HG03457 (cell line): ENCODE measurements around the gene BAIAP2.
"Not testable (repeated sequence)": the region's sequence is repeated elsewhere in the genome, so short reads cannot be mapped to it uniquely, and the experiment has no call there.

ENCODE experiments used
- ATAC-seq: cut with Tn5 transposase; IDR thresholded peaks from one replicate; pipeline ENCODE4 v1.9.1; 2021; ENCODE audit warnings: moderate number of reproducible peaks; ENCODE audit not compliant: unreplicated experiment

BAIAP2 gene

GRCh38 chr17:81153340-81153803 lies 118.4 kb downstream of the BAIAP2 start:
- ATAC-seq, result no peak

DNA sequence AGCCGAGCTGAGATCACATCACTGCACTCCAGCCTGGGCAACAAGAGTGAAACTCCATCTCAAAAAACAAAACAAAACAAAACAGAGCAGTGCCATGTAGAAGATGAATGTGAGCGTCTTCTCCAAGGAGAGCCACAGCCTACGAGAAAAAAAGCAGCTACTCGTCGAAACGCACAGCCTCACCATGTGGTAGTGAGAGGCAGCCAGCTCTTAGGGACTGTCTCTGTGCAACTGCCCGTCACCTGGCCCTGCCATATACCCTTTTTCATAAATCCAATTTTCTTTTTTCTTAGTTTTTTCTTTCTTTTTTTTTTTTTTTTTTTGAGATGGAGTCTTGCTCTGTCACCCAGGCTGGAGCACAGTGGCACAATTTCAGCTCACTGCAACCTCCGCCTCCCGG lies 119.1 kb downstream of the BAIAP2 start:
- ATAC-seq, result not testable (repeated sequence)

- ATAC-seq, result no peak
Observed at GRCh38 chr17:81154961-81155360, 120.0 kb downstream of the BAIAP2 start.

DNA sequence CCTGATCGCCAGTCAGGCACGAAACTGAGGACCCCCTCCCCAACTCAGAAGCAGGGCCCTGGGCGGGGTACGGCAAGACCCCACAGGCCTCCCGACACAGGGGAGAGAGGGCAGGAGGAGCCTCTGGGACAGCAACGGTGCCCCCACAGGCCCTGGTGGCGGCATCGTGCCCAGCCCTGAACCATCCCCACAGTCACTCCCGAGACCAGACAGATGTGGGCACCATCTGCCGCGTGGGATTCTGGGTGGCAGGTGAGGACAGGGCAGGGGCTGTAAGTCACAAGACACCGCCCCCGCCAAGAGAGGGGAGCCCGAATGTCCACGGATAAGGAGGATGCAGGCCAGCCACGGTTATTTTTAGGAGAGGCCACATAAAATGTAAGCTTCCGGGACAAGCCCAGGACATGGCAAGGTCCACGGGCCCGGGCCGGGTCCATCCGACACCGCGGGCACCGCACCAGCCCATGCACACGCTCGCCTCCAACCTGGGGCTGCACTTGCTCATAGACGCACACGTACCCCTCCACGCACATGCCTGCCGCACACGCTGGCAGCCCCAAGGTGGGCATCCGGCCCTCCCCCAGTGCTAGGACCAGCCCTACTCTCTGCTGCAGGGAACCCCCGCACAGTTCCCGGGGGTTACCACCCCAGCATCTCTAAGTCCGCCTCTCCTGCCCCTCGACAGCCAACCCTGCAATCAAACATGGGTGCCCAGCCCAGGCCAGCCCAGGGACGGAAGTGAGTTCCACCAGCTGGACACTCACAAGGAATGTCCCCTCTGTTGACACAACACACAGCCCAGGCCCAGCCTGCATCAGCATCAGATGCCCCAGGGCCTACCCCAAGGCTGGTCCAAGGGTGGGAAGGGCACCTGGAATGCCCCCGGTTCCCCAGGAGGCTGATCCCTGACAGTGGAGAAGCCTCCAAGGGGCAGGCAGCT lies 122.2 kb downstream of the BAIAP2 start:
- no peak for ATAC-seq

- no peak for ATAC-seq
Observed at GRCh38 chr17:81157848-81158687, 123.1 kb downstream of the BAIAP2 start.

- ATAC-seq, result no peak
Observed at GRCh38 chr17:81158688-81159590, 124.0 kb downstream of the BAIAP2 start.

GRCh38 chr17:81159611-81160265 lies 124.8 kb downstream of the BAIAP2 start:
- ATAC-seq, result no peak

DNA sequence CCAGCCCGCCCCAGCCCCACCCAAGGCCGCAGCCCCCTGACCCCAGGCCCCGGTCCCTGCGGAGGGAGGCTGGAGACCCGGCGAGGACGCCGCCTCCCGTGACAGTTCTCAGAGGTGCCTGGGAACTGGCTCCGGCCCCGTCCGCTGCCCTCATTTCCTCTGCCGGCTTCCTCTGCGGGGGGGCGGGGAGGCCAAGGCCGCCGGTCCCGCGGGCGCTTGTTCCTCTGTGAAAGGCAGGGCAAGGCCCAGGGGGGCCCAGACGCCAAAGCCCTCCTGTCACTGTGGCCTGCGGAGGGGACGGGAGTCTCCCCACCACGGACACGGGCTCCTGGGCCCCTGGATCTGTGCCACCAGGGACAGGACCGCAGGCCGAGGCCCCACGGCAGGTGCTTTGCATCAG lies 125.4 kb downstream of the BAIAP2 start:
- no peak for ATAC-seq

DNA sequence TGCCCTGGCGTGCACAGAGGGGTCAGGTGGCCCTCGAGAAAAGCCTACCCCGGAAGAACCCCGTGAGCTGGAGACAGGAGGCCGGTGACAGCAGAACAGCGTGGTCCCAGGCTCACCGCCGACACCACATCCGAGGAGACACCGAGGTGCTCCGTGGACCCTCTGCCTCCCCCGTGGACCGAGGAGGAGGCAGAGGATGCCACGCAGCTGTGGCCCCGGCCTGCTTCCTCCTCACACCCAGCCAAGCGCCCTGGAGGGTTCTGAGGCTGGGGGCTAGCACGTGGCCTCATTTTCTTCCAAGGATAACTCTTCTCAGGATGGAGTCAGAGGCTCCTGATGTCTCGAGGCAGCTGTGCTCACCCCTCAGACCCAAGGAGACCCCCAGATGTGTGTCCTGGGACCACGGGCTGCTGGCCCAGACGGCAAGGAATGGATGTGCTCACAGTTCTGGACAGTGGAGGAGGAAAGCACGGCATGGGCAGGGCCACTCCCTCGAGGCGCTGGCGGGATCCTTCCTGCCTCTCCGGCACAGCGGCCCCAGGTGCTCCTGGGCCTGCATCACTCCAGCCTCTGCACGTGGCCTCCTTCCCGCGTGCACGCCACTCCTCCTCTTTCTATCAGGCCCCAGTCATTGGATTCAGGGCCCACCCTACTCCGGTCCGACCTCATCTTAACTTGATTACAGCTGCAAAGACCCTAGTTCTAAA lies 125.9 kb downstream of the BAIAP2 start:
- ATAC-seq, result no peak

DNA sequence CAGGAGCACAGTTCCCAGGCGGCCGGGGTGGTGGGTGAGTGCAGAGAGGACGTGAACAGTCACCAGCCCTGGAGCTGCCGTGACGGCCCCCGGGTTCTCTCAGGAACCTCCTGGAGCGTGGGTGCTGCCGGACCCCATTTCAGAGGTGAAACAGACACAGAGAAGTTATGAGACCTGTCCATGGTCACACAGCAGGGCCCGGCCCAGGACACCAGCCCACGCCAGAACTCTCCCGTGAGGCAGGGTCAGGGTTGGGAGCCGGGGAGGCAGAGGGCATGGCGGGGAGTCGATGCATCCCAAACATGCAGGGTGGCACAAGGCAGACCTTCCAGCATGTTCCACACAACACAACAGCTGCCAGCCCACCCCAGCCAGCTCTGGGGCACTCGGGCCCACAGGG lies 126.6 kb downstream of the BAIAP2 start:
- no peak for ATAC-seq

DNA sequence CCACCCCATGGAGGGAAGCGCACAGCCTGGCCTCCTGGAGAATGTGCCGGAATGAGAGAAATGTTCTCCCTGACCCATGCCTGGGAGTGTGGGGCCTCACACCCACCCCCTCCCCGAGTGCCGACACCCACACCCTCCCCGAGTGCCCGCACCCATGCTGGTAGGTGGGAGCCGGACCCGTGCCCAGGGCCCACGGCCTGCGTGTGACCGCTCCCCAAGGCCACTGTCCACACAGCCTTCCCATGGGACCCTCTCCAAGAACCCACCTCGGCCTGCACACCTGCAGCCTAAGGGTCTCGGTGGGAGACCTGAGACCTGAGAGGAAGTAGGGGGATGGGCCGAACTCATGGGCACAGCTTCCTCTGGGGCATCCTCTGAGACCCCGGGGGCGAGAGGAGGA lies 127.0 kb downstream of the BAIAP2 start:
- ATAC-seq, result no peak

DNA sequence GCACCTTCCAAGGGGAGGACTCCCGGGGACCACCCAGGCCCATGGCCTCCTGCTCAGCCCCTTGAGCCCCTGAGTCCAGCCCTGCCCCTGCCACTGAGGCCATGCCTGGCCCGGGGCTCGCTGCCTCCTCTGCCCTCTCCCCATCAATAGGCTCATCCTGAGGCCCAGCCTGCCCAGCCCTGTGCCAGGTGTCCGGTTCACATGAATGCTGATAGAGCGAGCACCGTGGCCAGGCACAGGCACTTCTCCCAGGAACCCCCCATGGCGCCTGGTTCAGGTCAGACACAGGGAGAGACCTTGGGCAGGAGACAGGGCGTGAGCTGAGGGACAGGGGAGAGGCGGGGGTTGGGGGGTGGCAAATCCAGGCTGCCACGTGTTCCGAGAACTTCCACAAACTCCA lies 127.5 kb downstream of the BAIAP2 start:
- no peak for ATAC-seq

DNA sequence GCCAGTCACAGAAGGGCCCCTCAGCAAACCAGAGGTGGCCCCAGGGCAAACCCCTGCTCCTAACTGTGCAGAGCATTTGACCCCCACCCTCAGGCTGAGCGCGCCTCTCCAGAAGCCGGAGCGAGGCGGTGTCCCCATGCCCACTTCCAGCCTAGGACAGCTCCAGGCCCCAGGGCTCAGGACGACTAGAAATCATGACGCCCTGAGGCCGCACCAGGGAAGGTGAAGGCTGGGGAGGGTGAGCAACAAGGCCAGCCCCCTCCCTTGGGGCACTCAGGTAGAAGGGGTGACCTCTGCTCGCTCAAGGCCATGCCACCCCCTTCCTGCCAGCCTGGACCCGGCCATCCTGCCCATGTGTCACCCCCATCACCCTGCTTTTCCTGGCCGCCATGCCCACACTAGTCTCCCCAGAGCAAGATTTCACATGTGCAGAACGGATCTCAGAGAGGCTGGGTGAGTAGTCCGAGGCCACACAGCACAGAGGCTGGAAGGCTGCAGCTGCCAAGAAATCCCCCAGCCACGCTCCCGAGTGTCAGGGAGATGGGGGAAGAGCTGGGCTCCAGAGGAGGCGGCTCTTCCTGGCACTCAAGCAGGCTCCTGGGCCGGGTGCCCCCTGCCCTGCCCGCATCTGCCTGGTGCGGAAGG lies 128.2 kb downstream of the BAIAP2 start:
- ATAC-seq, result no peak

- no peak for ATAC-seq
Observed at GRCh38 chr17:81163703-81164370, 128.9 kb downstream of the BAIAP2 start.

GRCh38 chr17:81164371-81165245 lies 129.7 kb downstream of the BAIAP2 start:
- ATAC-seq, result no peak

- no peak for ATAC-seq
Observed at GRCh38 chr17:81165246-81166032, 130.5 kb downstream of the BAIAP2 start, which contains the start of gene PVALEF. Gene PVALEF, plus strand, starts transcription at chr17:81165507. Its CDS starts 15,720 bp downstream, at chr17:81181227.

DNA sequence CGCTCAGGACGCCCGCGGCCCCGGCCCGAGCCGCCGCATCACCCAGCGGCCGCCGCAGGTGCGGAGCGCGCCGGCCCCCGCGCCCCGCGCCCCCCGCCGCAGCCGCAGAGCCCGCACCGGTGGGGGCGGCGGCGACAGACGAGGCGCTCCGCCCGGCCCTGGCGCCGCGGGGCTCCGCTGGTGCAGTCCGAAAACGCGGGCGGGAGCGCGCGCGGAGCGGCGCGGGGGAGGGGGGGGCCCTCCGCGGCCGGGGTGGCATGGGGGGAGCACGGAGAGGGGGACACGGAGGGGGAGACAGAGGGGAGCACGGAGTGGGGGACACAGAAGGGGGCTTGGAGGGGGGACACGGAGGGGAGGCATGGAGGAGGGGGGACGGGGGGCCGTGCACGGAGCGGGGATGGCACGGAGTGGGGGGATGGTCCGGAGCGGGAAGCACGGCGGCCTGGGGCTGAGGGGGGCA lies 131.1 kb downstream of the BAIAP2 start, which contains the start of gene AATK:
Gene AATK (minus strand): TSS at position 189 of the 460 bp plus-strand sequence. CDS start 229 bp downstream, outside the sequence.
- ATAC-seq, result no peak
